ENCODE data around the gene HLA-DPB1. TPM values are rescaled to one million over a fixed set of nuclear protein-coding genes. Genes with fewer than 3 reads are reported as not detected.
"Not testable (repeated sequence)": the region's sequence is repeated elsewhere in the genome, so short reads cannot be mapped to it uniquely, and the experiment has no call there.

Gene HLA-DPB1
- total RNA-seq, 1 donor from 2014 or later: 32.8 TPM

DNA sequence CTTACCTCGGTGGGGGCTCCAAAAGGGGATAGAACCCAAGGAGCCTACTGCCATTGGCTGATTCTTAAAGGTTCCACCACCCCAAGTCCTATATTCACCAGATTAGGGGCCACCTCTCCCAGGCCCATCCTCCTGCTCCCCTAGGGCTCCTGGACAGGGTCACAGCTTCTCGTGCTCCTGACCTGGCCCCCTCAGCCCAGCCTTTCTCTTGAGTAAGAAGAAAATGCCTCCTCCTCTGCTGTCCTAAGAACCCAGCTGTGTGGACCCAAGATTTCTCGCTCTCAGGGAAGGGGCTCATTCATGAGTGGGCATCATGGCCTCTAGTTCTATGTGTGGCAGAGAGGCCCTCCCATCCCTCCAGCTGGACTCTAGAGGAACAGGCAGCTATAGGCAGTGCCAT is 16.6 kb downstream of the HLA-DPB1 start:
- intact Hi-C loops (cut with DNase I): no loop called here

DNA sequence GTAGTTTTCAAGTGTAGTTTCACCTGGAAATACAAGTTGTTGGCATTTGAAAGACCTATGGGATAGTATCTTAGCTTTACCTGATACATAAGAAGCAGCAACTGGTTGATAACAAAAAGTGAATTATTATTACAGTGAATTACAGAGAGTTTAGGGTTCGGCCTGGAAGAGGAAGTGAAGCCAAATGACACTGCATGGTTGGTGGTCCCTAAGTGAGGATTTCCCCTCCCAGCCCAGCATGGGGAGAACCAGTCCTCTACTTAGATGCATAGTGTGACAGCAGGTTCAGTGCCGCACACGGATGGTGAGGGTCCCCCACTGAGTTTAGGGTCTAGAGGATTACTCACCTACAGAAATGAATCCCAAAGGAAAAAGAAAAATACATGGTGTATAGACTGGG is 18.1 kb downstream of the HLA-DPB1 start:
- intact Hi-C loops (cut with DNase I): no loop called here
- no peak for DNase-seq (ENCODE audit: low spot score)

More for the DNA sequence above, 16.6 kb downstream of the HLA-DPB1 start:
- no peak for DNase-seq (ENCODE audit: low spot score)

DNA sequence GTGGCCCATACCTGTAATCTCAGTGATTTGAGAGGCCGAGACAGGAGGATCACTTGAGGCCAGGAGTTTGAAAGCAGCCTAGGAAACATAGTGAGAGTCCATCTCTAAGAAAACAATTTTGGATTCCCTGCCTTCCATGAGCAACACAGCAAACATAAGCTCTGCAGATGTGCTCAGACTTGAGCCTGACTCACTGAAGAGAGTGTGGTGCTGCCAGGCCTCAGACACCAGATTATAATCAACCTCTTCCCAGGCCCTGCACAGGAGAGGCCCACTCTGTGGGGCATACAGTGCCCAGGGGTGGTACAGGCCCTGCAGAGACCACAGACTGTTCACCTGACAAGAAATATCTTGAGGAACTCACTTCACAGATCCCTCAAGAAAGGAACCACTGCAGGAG is 19.9 kb downstream of the HLA-DPB1 start:
- no peak for DNase-seq (ENCODE audit: low spot score)
- intact Hi-C loops (cut with DNase I): no loop called here

DNA sequence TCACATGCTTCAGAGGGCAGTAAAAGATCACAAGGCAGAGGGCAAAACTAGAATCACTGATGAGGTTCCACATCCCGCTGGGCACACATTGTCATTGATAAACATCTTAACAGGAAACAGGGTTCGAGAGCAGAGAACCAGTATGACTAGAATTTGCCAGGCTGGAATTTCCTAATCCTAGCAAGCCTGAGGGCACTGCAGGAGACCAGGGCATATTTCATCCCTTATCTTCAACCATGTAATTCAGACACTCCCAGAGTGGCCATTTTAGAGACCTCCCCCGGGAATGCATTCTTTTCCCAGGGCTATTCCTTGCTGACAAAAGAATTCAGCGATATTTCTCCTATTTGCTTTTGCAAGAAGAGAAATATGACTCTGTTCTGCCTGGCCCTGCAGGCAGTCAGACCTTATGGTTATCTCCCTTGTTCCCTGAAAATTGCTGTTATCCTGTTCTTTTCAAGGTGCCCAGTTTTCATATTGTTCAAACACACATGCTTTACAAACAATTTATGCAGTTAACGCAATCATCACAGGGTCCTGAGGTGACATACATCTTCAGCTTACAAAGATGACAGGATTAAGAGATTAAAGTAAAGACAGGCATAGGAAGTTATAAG is 25.4 kb downstream of the HLA-DPB1 start:
- intact Hi-C loops (cut with DNase I); DNase-seq (ENCODE audit: low spot score): not testable (repeated sequence)

DNA sequence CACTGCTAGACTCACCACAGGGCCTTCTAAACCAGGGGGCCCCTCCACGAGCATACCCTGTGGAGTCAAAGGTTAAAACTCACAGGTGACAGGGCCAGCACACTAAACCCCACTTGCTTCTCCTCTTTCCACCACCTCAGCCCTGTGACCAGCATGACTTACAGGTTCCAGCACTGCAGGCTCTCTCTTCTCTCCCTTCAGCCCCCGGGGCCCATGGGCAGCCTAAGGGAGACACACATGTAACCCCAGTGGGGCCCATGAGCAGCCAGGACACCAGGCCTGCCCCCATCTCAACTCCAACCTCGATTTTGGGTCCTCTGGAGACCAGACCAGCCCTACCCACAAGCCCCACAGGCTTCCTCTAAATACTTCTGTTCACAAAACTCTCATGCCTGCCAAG is 28.0 kb downstream of the HLA-DPB1 start:
- intact Hi-C loops (cut with DNase I): no loop called here
- no peak for DNase-seq (ENCODE audit: low spot score)

DNA sequence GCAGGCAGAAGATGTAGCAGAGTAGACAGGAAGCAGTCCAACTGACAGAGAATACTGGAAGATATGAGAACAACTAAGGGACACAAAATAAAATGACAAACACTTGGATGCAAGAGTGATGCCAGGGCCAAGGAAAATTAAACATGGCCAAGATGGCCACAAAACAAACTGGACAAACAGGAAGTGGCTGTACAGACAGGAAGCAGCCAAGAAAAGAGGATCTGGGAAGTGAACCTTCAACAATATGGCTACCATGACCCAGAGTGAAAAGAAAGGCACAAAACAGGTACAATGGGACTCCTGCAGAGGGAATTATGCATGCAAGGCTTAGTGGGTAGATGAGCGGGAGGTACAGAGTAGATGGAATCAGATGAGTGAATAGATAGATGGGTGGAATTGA is 29.1 kb downstream of the HLA-DPB1 start:
- intact Hi-C loops (cut with DNase I): no loop called here
- no peak for DNase-seq (ENCODE audit: low spot score)

DNA sequence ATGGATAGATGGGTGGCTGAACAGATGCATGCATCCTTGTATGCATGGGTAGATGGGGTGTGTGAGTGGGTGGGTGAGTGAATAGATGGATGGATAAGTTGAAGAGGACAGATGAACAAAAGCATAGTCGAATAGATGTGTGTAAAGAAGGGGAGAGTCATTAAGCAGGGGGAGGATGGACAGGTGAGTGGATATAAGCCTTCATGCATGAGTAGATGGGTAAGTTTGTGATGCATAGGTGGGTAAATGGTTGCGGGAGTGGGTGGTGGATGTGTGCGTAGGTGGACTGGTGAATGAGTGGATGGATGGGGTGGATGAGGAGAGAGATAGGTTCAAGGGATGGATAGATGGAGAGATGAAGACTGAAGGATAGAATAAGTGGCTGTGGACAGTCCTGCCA is 29.6 kb downstream of the HLA-DPB1 start:
- no peak for DNase-seq (ENCODE audit: low spot score)
- intact Hi-C loops (cut with DNase I): no loop called here

DNA sequence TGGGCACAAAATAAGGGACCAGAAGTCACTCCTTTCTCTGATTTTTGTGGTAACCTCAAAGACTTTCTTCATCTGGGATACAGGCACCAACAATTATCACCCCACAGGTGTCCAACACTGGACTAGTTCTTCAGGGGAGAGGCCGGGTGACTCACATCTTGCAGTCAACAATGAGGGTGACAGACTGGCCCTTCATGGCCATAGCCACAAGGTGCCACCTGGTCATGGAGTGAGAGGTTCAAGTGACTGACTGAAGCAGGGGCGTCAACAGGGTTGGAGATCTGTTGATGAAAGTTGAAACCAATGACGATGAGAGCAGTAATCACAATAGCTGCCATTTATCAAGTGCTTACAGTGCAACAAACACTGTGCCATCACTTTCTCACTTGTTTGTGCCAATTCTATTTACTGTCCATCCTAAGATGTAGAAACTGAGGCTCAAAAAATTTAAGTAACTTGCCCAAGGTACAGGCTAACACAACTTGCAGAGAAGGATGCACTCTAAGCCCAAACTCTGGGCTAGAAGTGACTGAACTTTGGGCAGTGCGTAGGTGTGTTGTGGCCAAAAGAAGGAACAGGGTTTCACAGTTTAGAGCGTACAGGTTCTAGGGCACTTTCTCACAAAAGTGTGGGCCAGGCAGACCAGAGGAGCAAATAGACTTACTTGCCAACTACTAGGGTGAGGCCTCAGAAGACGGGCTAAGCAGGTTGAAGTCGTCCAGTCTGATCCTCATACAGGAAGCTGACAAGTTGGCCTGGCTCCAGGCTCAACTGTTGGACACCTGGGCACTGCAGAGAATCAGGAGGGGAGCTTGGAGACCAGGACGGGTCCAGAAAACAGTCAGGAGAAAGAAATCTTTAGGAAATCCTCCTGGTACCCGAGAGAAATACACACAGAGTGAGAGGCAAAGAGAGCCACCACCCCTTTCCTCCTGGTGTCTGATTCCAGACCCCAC is 30.4 kb downstream of the HLA-DPB1 start:
- no peak for DNase-seq (ENCODE audit: low spot score)
- intact Hi-C loops (cut with DNase I): no loop called here

DNA sequence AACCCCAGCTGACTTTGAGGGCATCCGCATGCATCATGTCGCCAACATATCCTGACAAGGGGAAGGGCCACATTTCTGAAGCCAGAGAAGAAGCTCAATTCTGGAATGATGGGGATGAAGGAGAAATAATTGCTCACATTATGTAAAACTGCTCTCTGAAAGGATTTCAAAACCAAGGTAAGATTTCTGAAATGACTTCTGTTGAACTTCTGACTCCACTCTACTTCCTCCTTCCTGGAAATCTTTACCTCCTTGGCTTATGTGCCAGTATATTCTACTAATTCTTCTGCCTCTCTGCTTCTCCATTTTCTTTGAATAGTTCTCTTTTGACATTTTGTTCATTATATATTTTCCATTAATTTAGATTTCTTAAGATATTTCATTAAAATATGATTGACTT is 31.9 kb downstream of the HLA-DPB1 start:
- intact Hi-C loops (cut with DNase I): no loop called here

DNA sequence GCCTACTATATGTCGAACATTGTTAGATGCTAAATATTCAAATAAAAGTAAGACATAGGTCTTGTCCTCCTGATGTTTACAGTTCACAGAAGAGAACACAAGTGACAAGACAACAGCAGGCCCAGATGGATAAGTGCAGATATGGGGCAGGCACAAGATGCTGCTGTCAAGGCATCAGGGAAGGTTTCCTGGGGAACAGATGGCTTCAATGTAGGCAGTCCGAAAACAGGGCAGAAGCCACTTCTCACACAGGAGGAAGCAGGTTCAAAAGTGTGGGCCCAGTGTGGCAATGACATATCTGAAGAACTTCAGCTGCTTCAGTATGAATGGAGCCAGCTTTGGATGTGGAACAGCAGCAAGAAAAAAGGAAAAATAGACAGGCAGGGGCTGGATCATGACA is 32.5 kb downstream of the HLA-DPB1 start:
- no peak for DNase-seq (ENCODE audit: low spot score)
- intact Hi-C loops (cut with DNase I): no loop called here

More for the DNA sequence above, 31.9 kb downstream of the HLA-DPB1 start:
- DNase-seq (ENCODE audit: low spot score): no peak

DNA sequence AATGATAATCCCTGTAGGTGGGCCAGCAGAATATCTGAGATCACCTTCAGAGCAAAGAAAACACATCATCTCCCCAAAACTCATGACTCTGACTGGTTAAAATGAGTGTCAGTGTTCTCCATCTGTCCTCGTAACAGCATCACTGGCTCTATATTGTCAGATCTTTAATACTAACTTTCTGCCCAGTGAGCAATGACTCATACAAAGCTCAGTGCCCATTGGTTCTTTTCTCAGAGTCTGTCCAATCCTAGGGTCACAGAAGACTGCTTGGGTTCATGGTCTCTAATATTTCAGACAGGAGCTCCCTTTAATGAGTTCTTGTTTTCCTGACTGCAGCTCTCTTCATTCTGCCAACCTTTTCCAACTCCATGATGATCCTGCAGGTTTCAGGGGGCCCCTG is 36.4 kb downstream of the HLA-DPB1 start:
- intact Hi-C loops (cut with DNase I): no loop called here

DNA sequence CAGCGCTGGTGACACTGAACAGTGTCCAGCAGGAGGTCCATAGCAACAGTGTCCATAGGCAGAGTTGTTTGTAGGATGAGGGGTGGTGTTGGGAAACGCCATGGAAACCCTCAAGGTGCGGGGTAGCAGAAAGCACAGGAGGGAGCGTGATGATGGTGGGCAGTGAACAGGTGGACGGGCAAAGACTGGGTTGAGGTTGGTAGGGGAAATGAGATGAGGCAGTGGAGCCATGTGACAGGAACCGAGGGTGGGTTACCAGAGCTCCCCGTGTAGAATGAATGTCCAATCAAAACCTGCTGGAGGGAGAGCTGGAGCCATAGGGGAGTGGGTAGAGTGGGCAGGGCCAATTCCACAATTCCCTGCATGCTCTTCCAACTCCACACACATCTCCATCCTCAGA is 38.0 kb downstream of the HLA-DPB1 start:
- intact Hi-C loops (cut with DNase I): no loop called here
- DNase-seq (ENCODE audit: low spot score): no peak

More for the DNA sequence above, 36.4 kb downstream of the HLA-DPB1 start:
- no peak for DNase-seq (ENCODE audit: low spot score)

DNA sequence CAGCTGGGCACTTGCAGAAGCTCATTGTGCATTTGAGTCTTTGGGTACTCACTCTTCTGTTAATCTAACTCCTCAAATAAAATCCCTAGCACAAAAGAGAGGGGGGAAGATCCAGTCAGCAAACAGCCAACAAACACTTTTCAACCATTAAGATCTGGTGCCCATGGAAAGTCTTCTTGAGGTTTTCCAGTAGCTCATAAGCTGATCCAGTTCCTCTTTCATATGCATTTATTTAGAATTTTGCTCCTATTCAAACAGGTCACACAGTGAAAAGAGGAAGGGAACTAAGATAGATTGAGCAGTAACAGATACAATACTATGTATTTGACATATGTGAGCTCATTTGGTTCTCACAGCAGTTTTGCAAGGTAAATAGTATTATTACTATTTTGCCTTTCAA is 38.6 kb downstream of the HLA-DPB1 start:
- intact Hi-C loops (cut with DNase I): no loop called here
- no peak for DNase-seq (ENCODE audit: low spot score)

DNA sequence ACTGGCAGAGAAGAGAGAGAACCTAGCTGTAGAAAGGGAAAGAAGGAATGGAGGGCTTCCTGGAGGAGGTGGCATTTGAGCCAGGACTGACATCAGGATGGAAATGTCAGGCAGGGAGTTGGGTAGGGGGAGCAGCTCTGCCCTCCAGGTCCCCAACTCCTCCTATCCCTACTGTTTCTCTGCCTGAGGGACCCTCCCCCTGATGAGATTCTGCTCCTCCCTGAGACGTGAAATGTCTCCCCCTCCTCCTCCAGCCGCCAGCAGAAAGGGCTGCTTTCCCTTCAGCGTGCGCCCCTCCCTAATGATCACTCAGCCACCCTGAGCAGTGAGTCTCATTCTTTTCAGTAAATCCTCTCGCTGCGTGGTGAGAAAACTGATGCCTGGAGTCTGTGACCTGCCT is 40.6 kb downstream of the HLA-DPB1 start:
- DNase-seq (ENCODE audit: low spot score): no peak

DNA sequence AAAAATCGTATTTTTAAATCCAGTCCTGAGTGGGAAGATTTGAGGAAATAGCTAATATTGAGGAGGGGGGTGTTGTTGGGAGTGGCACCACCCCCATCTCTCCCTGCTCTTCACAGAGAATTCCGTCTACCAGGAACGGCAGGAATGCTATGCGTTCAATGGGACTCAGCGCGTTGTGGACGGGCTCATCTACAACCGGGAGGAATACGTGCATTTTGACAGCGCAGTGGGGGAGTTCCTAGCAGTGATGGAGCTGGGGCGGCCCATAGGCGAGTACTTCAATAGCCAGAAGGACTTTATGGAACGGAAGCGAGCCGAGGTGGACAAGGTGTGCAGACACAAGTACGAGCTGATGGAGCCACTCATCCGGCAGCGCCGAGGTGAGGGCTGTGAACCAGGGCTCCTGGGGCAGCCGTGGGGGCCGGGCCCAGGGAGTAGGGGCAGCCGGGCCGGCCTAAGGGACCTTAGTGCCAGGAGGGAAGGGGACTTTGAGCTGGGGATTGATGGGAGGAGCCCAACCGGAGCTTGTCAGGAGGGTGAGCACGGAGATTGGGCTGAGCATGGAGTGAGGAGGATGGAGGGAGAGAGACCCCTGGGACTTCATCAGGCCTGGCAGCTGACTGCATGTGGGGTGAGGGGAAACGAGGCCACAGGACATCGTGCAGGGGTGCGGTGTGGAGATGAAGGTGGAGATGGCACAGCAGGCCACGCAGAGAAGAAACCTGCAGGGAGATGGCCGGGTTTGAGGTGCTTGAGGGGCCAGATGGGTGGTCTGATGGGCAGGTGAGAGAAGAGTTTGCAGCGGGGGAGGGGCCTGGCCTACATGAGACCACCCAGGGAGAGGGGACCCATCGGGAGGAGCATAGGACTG is 41.3 kb downstream of the HLA-DPB1 start:
- intact Hi-C loops (cut with DNase I): no loop called here
- DNase-seq (ENCODE audit: low spot score): no peak

More for the DNA sequence above, 40.6 kb downstream of the HLA-DPB1 start:
- intact Hi-C loops (cut with DNase I): no loop called here

DNA sequence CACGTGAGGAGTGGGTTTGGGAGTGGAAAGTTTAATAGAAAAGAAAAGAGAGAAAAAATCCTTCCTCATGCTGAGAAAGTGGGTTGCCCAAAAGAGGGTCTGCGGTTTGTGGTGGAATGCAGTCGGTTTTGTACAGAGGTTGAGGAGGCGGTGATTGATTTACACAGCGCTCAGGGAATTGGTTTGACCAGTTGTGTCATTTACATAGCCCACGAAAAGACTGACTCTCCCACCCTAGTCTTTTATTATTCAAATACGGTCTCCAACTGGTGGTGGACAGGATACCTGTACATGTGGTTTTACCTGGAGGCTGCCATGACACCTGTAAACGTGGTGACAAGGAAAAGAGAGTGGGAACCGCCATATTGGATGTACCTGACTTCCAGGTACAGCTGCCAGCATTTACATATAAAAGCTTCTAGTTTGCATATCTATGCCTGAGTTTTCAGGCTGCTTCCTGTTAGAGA is 42.1 kb downstream of the HLA-DPB1 start:
- intact Hi-C loops (cut with DNase I): loop anchor here (2.0 kb wide), 1 partner anchor 131 kb away; no protein-coding TSS in a partner anchor
- DNase-seq (ENCODE audit: low spot score): no peak

DNA sequence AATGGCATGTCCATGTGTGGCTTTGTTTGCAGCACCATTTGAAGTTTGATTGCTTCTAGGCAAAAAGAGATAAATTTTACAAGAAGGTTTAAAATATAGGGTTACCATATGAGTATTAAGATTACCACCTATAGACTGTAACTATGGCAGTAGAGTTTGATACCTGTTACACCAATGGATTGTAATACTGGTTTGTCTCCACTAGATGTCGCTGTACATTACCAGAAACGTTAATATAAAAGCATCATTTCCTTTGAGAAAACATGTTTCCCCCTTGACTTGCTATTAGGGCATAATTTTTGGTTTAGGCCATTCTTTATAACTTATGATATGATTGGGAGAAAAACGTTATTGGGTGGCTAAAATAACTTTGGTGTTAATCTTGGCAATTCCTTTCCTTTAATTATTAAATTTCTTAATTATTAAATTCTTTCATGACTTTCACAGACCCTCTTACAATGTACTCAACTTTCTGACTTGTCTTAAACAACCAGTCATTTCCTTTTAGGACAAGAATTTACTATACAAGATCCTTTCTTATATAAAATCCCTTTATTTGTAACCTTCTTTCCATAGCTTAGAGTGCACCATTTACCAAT is 42.8 kb downstream of the HLA-DPB1 start:
- intact Hi-C loops (cut with DNase I): loop anchor here (2.0 kb wide), 1 partner anchor 130 kb away; no protein-coding TSS in a partner anchor
- DNase-seq (ENCODE audit: low spot score): no peak

DNA sequence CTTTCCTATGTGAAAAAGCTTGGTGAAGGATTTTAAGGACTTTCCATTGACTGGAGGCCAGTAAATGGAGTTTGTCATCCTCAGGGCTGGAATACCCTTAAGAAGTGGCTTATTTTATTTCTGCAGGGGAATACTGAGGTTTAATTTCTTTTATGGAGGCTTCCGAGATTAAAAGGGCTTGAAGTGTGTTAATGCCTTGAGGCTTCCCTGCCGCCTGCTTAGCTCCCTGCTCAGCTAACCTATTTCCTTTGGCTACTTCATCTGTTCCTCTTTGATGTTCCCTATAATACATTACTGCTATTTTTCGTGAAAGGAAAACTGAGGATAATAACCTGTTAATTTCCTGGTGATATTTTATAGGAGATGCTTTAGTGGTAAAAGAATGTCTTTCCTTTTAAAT is 44.2 kb downstream of the HLA-DPB1 start:
- DNase-seq (ENCODE audit: low spot score): no peak

DNA sequence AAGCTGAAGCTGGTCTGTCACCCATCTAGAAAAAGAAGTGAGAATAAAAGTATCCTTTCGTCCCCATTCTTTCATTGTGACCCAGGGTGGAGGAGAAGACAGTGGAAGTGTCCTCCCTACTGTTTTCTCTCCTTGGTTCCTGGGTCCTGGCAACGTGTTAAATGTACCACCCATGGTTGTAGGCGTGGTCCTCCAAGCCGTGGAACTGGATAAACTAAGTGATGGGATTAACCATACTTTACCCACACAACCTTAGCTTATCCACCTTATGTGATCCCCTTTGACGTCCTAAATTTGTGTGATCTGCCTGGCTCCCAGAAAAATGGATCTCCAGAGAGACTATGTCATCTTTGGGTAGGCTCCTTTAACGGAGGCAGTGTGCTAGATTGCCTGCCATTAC is 47.4 kb downstream of the HLA-DPB1 start:
- no peak for DNase-seq (ENCODE audit: low spot score)

More for the DNA sequence above, 44.2 kb downstream of the HLA-DPB1 start:
- intact Hi-C loops (cut with DNase I): no loop called here

More for the DNA sequence above, 47.4 kb downstream of the HLA-DPB1 start:
- intact Hi-C loops (cut with DNase I): no loop called here

All from cardiac septum (tissue), 1 donor.